GM19468 (cell line): ENCODE measurements around the gene MET.
A peak's percentile ranks its signal among the peaks of the same experiment; 100 is the strongest.
"Not testable (repeated sequence)": the region's sequence is repeated elsewhere in the genome, so short reads cannot be mapped to it uniquely, and the experiment has no call there.

Source experiments
- ATAC-seq: cut with Tn5 transposase; IDR thresholded peaks from one replicate; pipeline ENCODE4 v1.9.1; 2021; ENCODE audit warnings: mild to moderate bottlenecking, moderate library complexity, moderate number of reproducible peaks; ENCODE audit not compliant: unreplicated experiment; ENCODE audit errors: extremely low read depth

Gene MET

GRCh38 chr7:116799916-116800315 is 127.9 kb downstream of the MET start:
- ATAC-seq, result no peak

GRCh38 chr7:116800594-116800993 is 128.6 kb downstream of the MET start:
- ATAC-seq, result no peak

- ATAC-seq, result no peak
These were observed 129.2 kb downstream of the MET start for GRCh38 chr7:116801092-116801710.

- no peak for ATAC-seq
These were observed 130.2 kb downstream of the MET start for GRCh38 chr7:116802144-116802745.

- ATAC-seq, result no peak
These were observed 130.8 kb downstream of the MET start for GRCh38 chr7:116802746-116803152.

- ATAC-seq, result no peak
These were observed 132.5 kb downstream of the MET start for GRCh38 chr7:116804471-116804870.

- ATAC-seq, result no peak
These were observed 133.1 kb downstream of the MET start for GRCh38 chr7:116805100-116805544.

- no peak for ATAC-seq
These were observed 134.3 kb downstream of the MET start for GRCh38 chr7:116806046-116806944.

GRCh38 chr7:116807011-116807560 is 135.1 kb downstream of the MET start:
- no peak for ATAC-seq

GRCh38 chr7:116809636-116810266 is 137.8 kb downstream of the MET start:
- peak; percentile 78 for ATAC-seq

- ATAC-seq, result no peak
These were observed 138.5 kb downstream of the MET start for GRCh38 chr7:116810267-116811116.

GRCh38 chr7:116811768-116812167 is 139.8 kb downstream of the MET start:
- ATAC-seq, result no peak

- ATAC-seq, result no peak
These were observed 140.9 kb downstream of the MET start for GRCh38 chr7:116812860-116813259.

GRCh38 chr7:116813371-116813770 is 141.4 kb downstream of the MET start:
- not testable (repeated sequence) for ATAC-seq

GRCh38 chr7:116815041-116815440 is 143.0 kb downstream of the MET start:
- no peak for ATAC-seq

- ATAC-seq, result no peak
These were observed 148.2 kb downstream of the MET start for GRCh38 chr7:116820149-116820548.

GRCh38 chr7:116821647-116822046 is 149.7 kb downstream of the MET start:
- not testable (repeated sequence) for ATAC-seq

- ATAC-seq, result no peak
These were observed 152.5 kb downstream of the MET start for GRCh38 chr7:116824449-116824848.

GRCh38 chr7:116828281-116828680 is 156.3 kb downstream of the MET start:
- no peak for ATAC-seq
